ENCODE measurements around the gene FAM219B.

The FAM219B gene

GRCh38 chr15:74872702-74873035 is 34.0 kb downstream of the FAM219B start:
- no peak for DNase-seq

GRCh38 chr15:74870436-74871215 is 36.0 kb downstream of the FAM219B start:
- DNase-seq, result no peak

DNA sequence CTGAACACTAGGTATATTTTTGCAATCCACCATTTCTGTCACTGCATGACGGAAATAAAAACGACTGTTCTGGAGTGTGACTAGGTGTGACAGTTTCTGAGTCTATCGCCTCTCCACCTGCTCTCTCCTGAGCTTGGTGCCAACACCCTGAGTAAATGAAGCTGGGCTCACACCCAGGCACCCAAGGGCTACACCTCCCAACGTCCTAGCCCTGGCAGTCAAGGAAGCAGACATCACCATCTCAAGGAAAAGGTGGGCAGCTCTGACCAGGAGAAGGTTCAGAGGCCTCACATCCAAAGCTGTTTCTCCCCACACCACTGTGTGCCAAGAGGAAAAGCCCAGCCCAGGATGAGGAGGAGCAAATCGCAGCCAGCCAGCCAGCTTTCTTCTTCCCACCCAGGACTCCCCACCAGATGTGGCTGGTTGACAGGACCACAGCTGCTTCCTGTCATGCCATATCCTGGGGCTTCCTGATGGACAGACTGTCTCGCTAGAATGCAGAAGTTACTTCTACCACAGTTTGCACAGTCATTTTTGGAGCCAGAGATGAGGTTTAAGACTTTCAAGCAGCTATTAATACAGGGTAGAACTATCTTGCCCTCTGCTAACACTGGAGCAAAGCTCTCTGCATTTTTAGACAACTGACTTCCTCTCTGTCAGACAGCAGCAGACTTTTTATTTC is 36.8 kb downstream of the FAM219B start:
- peak; percentile 35 to 56 for DNase-seq

DNA sequence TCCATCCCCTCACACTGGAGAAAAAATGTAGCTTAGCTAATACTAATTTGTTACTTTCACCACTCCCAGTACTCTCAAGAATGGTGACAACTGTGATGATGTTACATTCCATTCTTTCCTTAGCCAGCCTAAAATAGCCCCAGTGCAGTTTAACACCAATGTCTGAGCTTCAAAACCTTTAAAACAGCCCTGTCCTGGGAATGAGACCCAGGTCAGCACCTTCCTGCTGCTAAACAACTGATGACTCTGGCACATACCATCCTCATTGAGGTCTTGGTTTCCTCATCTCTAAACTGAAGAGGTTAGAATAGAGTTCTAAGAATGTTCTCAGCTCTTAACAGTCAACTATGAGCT is 37.3 kb downstream of the FAM219B start:
- DNase-seq, result no peak

DNA sequence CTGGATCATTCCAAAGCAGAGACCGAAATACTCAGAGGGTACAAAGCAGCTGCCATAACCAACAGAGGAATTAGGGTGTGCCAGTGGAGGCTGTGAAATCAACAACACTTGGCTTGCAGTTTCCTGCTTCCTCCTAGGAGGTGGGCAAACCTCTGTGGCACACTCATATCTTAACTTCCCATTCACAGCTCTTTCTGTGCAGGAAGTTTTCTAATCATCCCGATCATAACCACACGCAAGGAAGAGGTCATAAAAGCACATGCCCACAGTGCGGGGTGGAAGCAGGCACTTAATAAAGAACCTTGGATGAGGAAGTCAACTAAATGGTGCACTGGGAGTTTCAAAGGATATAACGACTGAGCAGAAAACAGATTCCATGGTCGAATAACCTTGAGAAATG is 38.6 kb downstream of the FAM219B start:
- DNase-seq, result no peak

GRCh38 chr15:74867466-74868038 is 39.1 kb downstream of the FAM219B start:
- no peak for DNase-seq

GRCh38 chr15:74866090-74866489 is 40.6 kb downstream of the FAM219B start:
- no peak for DNase-seq

DNA sequence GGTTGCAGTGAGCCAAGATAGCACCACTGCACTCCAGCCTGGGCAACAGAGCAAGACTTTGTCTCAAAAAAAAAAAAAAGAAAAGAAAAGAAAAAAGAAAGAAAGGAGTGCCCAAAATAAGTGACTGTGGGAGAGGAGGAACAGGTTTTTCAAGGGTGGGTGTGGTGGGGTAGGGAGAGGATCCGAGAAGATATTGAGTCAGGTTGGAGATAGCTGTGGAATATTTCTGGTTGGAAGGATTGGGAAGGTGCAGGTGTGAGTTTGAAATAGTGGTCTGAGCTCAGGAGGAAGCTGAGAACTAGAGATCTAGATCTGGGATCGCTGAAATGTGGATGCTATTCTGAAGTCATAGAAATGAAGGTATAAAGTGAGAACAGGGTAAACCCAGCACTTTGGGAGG is 41.3 kb downstream of the FAM219B start:
- DNase-seq, result no peak

DNA sequence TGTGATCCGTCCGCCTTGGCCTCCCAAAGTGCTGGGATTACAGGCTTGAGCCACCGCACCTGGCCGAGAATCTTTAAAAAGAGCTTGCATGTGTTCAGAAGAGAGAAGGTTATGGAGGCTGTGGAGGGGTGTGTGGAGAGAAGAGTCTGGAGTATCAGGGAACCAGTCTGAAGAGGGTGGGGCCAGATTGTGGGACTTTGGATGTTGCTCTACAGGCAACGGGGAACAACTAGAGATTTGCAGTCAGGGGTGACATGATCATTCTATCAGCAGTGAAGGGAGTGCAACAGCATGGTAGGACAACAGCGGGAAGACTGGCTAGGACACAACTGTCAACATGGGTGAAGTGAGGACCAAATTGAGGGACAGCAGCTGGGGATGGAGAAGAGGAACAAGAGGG is 42.4 kb downstream of the FAM219B start:
- no peak for DNase-seq

DNA sequence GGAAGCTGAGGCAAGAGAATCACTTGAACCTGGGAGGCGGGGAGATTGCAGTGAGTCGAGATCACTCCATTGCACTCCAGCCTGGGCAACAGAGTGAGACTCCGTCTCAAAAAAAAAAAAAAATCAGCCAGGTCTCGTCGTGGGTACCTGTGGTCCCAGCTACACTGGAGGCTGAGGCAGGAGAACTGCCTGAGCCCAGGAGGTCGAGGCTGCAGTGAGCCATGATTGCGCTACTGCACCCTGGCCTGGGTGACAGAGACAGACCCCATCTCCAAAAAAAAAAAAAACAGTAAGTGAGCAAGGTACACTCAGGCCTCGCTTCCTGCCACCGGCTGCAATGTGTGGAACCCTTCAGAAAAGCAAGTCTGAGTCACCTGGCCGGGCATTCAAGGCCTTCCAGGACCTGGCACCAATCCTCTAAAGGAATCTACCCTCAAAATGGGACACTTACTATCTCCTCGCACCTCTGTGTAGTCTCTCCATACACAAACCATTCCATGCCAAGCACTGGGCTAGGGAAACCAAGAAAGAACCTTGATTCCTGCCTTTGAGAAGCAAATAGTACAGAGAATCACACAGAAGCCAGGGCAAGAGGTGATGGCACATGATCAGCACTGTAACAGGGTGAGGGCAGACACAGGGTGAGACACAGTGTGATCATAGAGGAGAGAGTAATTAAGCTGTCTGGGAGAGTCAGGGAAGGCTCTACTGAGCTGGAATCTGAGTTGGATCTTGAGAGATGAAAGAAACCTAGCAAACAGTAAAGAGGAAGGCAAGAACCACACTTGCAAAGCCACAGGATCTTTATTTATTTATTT is 43.2 kb downstream of the FAM219B start:
- DNase-seq, result no peak

- no peak for DNase-seq
These were observed 48.3 kb downstream of the FAM219B start for GRCh38 chr15:74858369-74858740.

GRCh38 chr15:74857671-74858368 is 48.8 kb downstream of the FAM219B start:
- no peak for DNase-seq

DNA sequence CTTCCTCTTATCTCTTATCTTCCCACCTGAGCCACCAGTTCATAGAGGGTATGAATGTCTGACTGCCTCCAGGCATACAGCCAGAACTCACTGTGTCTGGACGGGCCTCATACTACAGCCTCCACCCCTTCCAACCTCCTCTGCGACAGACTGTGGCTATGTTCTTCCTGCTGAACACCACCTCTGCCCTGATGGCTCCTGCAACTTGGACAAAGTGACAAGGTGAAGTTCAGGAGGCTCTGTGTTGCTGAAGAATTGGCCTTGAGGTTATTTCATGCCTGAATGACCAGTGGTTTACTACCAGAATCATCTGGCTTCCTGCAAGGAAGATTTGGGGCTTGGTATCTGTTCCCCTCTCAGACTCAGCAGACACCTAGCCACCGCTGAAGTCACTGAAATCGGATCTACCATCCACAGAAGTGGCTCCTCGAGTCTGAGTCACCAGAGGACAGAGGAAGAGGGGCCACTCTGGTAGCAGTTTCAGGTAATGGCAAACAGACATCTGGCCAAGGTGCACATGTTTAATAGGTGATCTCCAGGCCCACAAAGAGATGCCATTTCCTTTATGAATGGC is 49.5 kb downstream of the FAM219B start:
- DNase-seq, result no peak

DNA sequence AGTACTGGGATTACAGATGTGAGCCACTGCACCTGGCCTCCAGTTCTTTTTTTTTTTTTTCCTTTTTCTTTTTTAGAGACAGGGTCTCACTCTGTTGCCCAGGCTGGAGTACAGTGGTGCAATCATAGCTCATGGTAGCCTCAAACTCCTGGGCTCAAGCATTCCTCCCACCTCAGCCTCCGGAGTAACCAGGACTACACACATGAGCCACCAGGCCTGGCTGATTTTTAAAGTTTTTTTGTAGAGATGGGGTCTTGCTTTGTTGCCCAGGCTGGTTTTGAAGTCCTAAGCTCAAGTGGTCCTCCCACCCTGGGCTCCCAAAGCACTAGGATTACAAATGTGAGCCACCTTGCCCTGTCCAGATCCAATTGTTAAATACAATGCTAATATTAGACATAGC is 50.1 kb downstream of the FAM219B start:
- no peak for DNase-seq

DNA sequence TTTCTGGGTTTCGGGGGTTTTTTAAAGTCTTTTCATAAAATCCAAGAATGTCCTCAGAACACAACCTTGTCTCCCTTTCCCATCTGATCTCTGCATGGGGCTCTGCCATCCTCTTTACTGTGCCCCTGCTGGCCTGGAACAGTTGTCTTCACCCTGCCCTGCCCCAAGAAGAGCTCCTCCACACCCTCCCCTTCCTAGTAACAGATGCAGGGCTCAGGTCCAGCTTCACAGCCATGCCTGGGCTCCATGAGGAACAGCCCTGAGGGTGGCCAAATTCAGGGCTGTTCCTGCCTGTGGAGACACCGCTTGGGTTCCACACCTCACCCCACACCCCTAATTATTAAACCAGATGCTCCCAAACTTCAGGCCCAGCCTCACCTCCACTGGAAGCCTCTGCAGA is 50.8 kb downstream of the FAM219B start:
- no peak for DNase-seq

DNA sequence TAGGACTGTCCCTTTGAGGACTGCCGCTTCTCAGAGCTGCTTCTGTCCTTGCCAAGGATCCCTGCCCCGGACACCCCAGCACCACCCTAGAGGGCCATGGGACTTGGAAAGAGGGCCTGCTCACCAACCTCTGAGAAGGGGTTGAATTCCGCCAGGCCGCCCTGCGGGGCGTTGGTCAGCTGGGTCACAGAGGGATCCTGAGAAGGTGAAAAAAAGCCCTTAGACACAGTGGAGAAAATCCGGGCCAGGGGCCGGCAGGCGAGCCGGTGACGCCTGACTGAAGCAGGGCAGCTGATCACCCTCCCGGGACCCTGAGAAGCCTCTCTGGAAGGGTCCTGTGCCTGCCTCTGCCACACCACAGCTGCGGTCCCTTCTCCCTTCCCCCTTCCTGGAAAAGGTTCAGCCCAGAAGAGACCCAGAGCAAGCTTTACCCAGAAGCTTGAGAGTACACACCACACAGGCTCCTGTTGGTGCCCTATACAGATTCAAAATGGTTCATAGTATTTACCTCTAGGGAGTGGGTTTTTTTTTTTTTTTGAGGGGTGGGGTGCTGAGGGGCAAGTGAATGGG is 52.1 kb downstream of the FAM219B start:
- DNase-seq, result no peak

GRCh38 chr15:74851960-74852359 is 54.7 kb downstream of the FAM219B start:
- no peak for DNase-seq

DNA sequence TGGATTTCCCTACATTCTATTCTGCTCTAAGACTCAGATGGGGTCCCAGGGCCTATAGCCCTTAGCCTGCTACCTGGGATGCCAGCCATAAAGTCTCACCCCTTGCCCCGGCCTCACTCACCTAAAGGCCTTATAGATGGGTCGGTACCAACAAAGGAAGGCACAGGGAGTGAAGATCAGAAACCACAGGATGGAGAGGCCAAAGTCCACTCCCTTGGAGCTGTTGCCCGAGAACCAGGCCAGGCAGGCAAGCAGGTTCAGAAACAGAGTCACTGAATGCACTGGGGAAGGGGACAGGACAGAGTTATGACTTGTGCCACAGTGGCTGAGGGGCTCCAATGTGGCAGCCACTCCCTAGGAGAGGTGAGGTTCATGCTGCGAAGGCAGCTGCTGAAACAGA is 56.3 kb downstream of the FAM219B start:
- DNase-seq, result no peak

All from CD4-positive, alpha-beta T cell treated with Interleukin-1 beta for 1 hour (primary cell).